Measurements from ENCODE around the gene POLR3E. TPM values are rescaled to one million over a fixed set of nuclear protein-coding genes. Genes with fewer than 3 reads are reported as not detected.

Gene POLR3E
- total and polyA plus RNA-seq, 2 donors (not counting 3 experiments of a cell fraction or from before 2014, with no cell fraction given): 48.3 to 62.2 TPM

DNA sequence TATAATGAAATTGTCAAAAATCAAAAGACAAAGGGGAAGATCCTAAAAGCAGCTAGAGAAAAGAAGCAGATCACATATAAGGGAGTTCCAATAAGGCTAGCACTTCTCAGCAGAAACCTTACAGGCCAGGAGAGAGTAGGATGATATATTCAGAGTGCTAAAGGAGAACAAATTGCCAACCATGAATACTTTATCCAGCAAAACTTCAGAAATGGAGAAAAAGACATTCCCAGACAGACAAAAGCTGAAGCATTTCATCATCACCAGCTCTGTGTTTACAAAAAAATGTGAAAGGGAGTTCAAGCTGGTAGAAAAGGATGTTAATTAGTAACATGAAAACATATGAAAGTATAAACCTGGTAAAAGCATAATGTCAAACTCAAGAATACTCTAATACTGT, 39.8 kb downstream of the POLR3E start:
- DNase-seq (ENCODE audit: low read depth, low spot score) (no peak), FAIRE-seq (no peak)
- TF ChIP-seq EZH2 (IDR thresholded peaks at IDR 0.05; ENCODE audit: borderline replicate concordance, low read depth, low read length, severe bottlenecking): no peak
- TF ChIP-seq MYC (IDR thresholded peaks at IDR 0.05; ENCODE audit: low read depth, low read length): no peak
- no peak for TF ChIP-seq JUN (IDR thresholded peaks at IDR 0.05; ENCODE audit: borderline replicate concordance, insufficient read depth, insufficient read length, low read depth)
- TF ChIP-seq, protein P1, sequence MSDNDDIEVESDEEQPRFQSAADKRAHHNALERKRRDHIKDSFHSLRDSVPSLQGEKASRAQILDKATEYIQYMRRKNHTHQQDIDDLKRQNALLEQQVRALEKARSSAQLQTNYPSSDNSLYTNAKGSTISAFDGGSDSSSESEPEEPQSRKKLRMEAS (IDR thresholded peaks at IDR 0.05; ENCODE audit: insufficient read depth, insufficient read length): no peak
- TF ChIP-seq POLR2A (IDR thresholded peaks at IDR 0.05; ENCODE audit: low read depth, low read length): no peak
- no peak for TF ChIP-seq GATA2 (IDR thresholded peaks at IDR 0.05; ENCODE audit: insufficient read depth, insufficient read length, low read depth, low read length)
- TF ChIP-seq, protein P2, sequence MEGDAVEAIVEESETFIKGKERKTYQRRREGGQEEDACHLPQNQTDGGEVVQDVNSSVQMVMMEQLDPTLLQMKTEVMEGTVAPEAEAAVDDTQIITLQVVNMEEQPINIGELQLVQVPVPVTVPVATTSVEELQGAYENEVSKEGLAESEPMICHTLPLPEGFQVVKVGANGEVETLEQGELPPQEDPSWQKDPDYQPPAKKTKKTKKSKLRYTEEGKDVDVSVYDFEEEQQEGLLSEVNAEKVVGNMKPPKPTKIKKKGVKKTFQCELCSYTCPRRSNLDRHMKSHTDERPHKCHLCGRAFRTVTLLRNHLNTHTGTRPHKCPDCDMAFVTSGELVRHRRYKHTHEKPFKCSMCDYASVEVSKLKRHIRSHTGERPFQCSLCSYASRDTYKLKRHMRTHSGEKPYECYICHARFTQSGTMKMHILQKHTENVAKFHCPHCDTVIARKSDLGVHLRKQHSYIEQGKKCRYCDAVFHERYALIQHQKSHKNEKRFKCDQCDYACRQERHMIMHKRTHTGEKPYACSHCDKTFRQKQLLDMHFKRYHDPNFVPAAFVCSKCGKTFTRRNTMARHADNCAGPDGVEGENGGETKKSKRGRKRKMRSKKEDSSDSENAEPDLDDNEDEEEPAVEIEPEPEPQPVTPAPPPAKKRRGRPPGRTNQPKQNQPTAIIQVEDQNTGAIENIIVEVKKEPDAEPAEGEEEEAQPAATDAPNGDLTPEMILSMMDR (IDR thresholded peaks at IDR 0.05; ENCODE audit: extremely low read depth in 1 of 2, insufficient read depth in 1 of 2, low read depth in 1 of 2, low read length in 2 of 2): no peak
- no peak for TF ChIP-seq FOS (IDR thresholded peaks at IDR 0.05; ENCODE audit: borderline replicate concordance, insufficient read depth, low read length)
- no peak for TF ChIP-seq POLR2AphosphoS5 (IDR thresholded peaks at IDR 0.05; ENCODE audit: insufficient read depth, low read depth, low read length)
- dilution Hi-C loops (cut with MboI; ENCODE audit: extremely low pct_ligation_motif_present, low sequenced_read_pairs) (no loop called here), intact Hi-C loops (cut with micrococcal nuclease) (no loop called here)
- no peak overlapping the region for H3K9ac ChIP-seq (replicated peaks; ENCODE audit: extremely low read depth, insufficient read depth, low read length)
- no peaks in the 10 kb centered on the region for H3K9me1 ChIP-seq (replicated peaks; ENCODE audit: control insufficient read depth, extremely low read depth, insufficient read depth, low read length)
- no peaks in the 10 kb centered on the region for H3K27me3 ChIP-seq (ENCODE audit: control insufficient read depth in 2 of 2, insufficient read depth in 2 of 2, low read length in 2 of 2)
- H4K20me1 ChIP-seq (replicated peaks; ENCODE audit: control insufficient read depth, extremely low read depth, insufficient read depth, low read length): no peaks in the 10 kb centered on the region
- no TSS peak for BruUV-seq (replicated peaks)
- no peaks in the 10 kb centered on the region for H3K9me3 ChIP-seq (replicated peaks; ENCODE audit: control insufficient read depth, insufficient read depth, low read length)
- no peak overlapping the region for H3K4me2 ChIP-seq (ENCODE audit: insufficient read depth, low read length)
- ChIA-PET POLR2A (no interaction called here), CTCF (interaction anchor here (0.9 to 1.8 kb wide), 3 partner anchors 9 to 18 kb away, joined by 5 to 8 read pairs (median 5); no protein-coding TSS in a partner anchor)
- H3K36me3 ChIP-seq (ENCODE audit: control insufficient read depth in 2 of 2, extremely low read depth in 1 of 2, insufficient read depth in 2 of 2, low read length in 2 of 2): peaks cover 18 to 19% of the 10 kb centered on the region in 2 experiments
- H2AFZ ChIP-seq (ENCODE audit: low read depth, low read length): no peak overlapping the region
- no peak overlapping the region for H3K27ac ChIP-seq (ENCODE audit: insufficient read depth, low read depth, low read length)
- no peak overlapping the region for H3K4me3 ChIP-seq (replicated peaks in 1 of 3; ENCODE audit: insufficient read depth in 1 of 3, low read depth in 1 of 3, low read length in 3 of 3)
- peaks cover 7% of the 10 kb centered on the region for H3K79me2 ChIP-seq (ENCODE audit: control insufficient read depth, insufficient read depth, low read length)
- H3K4me1 ChIP-seq (ENCODE audit: control insufficient read depth, extremely low read depth, insufficient read depth, low read length): no peaks in the 10 kb centered on the region
